GM19467 (cell line): ENCODE measurements around the gene ZNF248.
"Not testable (repeated sequence)": the region's sequence is repeated elsewhere in the genome, so short reads cannot be mapped to it uniquely, and the experiment has no call there.

ENCODE experiments used
- ATAC-seq: cut with Tn5 transposase; IDR thresholded peaks from one replicate; pipeline ENCODE4 v1.9.1; 2021; ENCODE audit warnings: mild to moderate bottlenecking, moderate library complexity; ENCODE audit not compliant: unreplicated experiment

The ZNF248 gene

GRCh38 chr10:37748170-37748569 lies 109.2 kb downstream of the ZNF248 start:
- no peak for ATAC-seq

DNA sequence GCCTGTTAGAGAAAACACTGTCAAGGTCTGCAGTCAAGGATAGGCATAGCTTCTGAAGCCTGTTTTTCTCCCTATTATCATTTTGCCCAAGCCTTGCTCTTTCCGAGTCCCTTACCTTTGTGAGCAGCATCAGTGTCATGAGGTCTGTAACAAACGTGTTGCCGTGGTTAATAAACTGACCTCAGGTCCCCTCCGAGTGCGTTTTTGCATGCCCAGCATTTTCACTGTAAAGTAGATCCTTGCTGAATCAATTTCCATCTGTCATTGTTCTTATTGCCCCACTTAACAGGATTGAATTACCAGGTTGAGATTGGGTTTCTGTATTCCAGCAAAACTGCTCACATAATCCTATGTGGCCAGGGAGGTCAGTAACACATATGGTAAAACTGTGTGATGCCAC lies 110.3 kb downstream of the ZNF248 start:
- no peak for ATAC-seq

- no peak for ATAC-seq
Observed at GRCh38 chr10:37741831-37742230, 115.6 kb downstream of the ZNF248 start.

- no peak for ATAC-seq
Observed at GRCh38 chr10:37739181-37739580, 118.2 kb downstream of the ZNF248 start.

GRCh38 chr10:37738241-37738640 lies 119.2 kb downstream of the ZNF248 start:
- not testable (repeated sequence) for ATAC-seq

GRCh38 chr10:37737336-37737735 lies 120.1 kb downstream of the ZNF248 start:
- no peak for ATAC-seq

DNA sequence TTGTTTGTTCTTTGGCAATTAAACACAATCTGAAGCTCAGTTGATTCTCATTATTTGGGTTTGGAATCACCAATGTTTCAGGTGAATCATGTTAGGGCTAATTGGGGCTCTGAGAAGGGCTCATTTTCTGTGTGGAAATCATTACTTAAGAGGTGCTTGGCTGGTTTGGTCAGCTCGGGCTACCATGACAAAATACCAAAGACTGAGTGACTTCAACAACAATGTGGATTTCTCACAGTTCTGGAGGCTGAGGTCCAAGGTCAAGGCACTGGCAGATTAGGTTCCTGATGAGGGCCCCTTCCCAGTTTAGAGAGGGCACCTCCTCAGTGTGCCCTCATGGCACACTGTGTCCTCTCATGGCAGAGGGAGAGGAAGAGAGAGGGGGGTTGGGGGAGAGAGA lies 121.3 kb downstream of the ZNF248 start:
- no peak for ATAC-seq

DNA sequence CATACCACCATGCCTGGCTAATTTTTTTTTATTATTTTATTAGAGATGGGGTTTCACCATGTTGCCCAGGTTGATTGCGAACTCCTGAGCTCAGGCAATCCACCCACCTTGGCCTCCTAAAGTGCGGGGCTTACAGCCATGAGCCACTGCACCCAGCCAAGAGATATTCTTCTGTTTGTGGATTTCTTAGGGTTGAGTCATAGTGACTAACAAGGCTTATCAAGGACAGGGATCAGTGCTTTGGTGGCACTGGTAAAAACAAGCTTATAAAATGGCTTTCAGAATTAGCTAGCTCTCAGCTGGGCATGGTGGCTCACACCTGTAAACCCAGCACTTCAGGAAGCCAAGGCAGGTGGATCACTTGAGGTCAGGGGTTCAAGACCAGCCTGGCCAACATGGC lies 122.4 kb downstream of the ZNF248 start:
- no peak for ATAC-seq
